HL-60 (cell line): ENCODE data around the gene ABHD5.

Experiments used
- DNase-seq, 2 experiments: peaks; one replicate each; pipeline ENCODE4 v3.0.0-alpha.2; 2010 to 2020; ENCODE audit warnings: low read depth in 1 of 2, low spot score in 1 of 2
- H3K27ac ChIP-seq: fragments of 250-450 bp; sonication (Bioruptor Pico); replicated peaks from 2 replicates; pipeline ENCODE4 v1.5.1; 2020; ENCODE audit warnings: mild to moderate bottlenecking, moderate library complexity
- H3K27me3 ChIP-seq: fragments of 250-450 bp; sonication (Bioruptor Pico); 2 replicates; pipeline ENCODE4 v1.5.1; 2021; ENCODE audit warnings: mild to moderate bottlenecking, moderate library complexity; ENCODE audit not compliant: insufficient read depth, poor library complexity, severe bottlenecking
- H3K4me3 ChIP-seq: replicated peaks from 2 replicates; pipeline ENCODE4 v1.5.1; 2011; ENCODE audit warnings: mild to moderate bottlenecking, control low read depth, low read length; ENCODE audit not compliant: insufficient read depth
- CTCF ChIP-seq: IDR thresholded peaks from one replicate; pipeline ENCODE4 v1.5.1; 2011; ENCODE audit warnings: low read length, control low read depth, inconsistent platforms; ENCODE audit not compliant: insufficient read depth
- GABPA ChIP-seq: IDR thresholded peaks from 2 replicates; pipeline ENCODE4 v1.6.1; 2012; ENCODE audit warnings: low read depth
- POLR2AphosphoS5 ChIP-seq: IDR thresholded peaks from 2 replicates; pipeline ENCODE4 v1.6.1; 2012; ENCODE audit warnings: low read depth
- REST ChIP-seq: IDR thresholded peaks from 2 replicates; pipeline ENCODE4 v1.6.1; 2012; ENCODE audit warnings: low read depth; ENCODE audit not compliant: insufficient replicate concordance
- SPI1 ChIP-seq: IDR thresholded peaks from 2 replicates; pipeline ENCODE4 v1.6.1; 2012; ENCODE audit warnings: low read depth, mild to moderate bottlenecking, borderline replicate concordance

The ABHD5 gene

GRCh38 chr3:43686333-43686699 is 4.4 kb upstream of the ABHD5 start:
- DNase-seq: no peak
- no peak overlapping the region for H3K27ac ChIP-seq
- no peak overlapping the region for H3K4me3 ChIP-seq
- no peaks in the 10 kb centered on the region for H3K27me3 ChIP-seq
- TF ChIP-seq REST (no peak), POLR2AphosphoS5 (no peak), CTCF (no peak)

- Histone ChIP-seq H3K27me3 (no peaks in the 10 kb centered on the region), H3K27ac (no peak overlapping the region), H3K4me3 (no peak overlapping the region)
- DNase-seq: no peak
- no peak for TF ChIP-seq CTCF
- no peak for TF ChIP-seq SPI1
- TF ChIP-seq POLR2AphosphoS5: no peak
- no peak for TF ChIP-seq REST
- TF ChIP-seq GABPA: no peak
Measured at GRCh38 chr3:43686700-43687498, 3.8 kb upstream of the ABHD5 start.

GRCh38 chr3:43687499-43687811 is 3.3 kb upstream of the ABHD5 start:
- no peak for TF ChIP-seq POLR2AphosphoS5
- no peak for TF ChIP-seq CTCF
- no peak for TF ChIP-seq GABPA
- no peak for TF ChIP-seq SPI1
- TF ChIP-seq REST: no peak
- DNase-seq: no peak
- no peak overlapping the region for H3K27ac ChIP-seq
- H3K27me3 ChIP-seq: no peaks in the 10 kb centered on the region
- H3K4me3 ChIP-seq: no peak overlapping the region
